ENCODE results near the gene SIPA1L3. TPM values are rescaled to one million over a fixed set of nuclear protein-coding genes. Genes with fewer than 3 reads are reported as not detected.

SIPA1L3 gene
- total and polyA plus RNA-seq, 8 donors = 19.7 to 44.8 (median 25.8) TPM

DNA sequence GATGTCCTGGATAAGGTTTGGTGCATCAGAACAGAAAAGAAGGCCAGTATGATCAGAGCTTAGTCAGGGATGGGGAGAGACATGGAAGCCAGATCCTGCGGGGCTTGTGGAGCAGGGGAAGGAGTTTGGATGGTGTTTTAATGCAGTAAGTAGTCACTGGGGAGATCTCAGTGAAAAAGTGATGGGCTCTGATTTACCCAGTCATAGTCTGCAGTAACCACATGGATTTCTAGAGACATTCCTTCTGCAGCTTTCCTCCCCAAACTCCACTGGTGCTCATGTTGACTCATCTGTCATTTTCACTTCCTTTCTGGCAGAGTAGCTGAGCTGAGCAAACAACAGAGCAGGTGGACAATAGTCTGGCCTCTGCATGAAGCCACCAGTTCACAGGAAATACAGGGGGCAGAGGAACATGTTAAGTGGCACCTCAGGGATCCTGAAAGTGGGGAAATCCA is 172.9 kb downstream of the SIPA1L3 start:
- H3K27ac ChIP-seq = peak overlapping the region in 1 of 4 donors; percentile 50
- 43 to 53% methylated on average over 1 of the region's 1 CpG for WGBS, 2 donors
- no peaks in the 10 kb centered on the region for H3K9me3 ChIP-seq
- ATAC-seq = peak; percentile 86 to 95 (median 90)
- peaks cover 0 to 8% (median 0%) of the 10 kb centered on the region in 3 donors for H3K4me1 ChIP-seq
- intact Hi-C loops (cut with DNase I) = no loop called here
- no peak for FAIRE-seq
- peak in 4 of 6 donors; percentile 2 to 43 (median 32) for DNase-seq
- H3K36me3 ChIP-seq = peaks cover 0 to 10% (median 8%) of the 10 kb centered on the region in 3 donors
- no peak overlapping the region for H3K4me3 ChIP-seq
- TF ChIP-seq, protein P1, sequence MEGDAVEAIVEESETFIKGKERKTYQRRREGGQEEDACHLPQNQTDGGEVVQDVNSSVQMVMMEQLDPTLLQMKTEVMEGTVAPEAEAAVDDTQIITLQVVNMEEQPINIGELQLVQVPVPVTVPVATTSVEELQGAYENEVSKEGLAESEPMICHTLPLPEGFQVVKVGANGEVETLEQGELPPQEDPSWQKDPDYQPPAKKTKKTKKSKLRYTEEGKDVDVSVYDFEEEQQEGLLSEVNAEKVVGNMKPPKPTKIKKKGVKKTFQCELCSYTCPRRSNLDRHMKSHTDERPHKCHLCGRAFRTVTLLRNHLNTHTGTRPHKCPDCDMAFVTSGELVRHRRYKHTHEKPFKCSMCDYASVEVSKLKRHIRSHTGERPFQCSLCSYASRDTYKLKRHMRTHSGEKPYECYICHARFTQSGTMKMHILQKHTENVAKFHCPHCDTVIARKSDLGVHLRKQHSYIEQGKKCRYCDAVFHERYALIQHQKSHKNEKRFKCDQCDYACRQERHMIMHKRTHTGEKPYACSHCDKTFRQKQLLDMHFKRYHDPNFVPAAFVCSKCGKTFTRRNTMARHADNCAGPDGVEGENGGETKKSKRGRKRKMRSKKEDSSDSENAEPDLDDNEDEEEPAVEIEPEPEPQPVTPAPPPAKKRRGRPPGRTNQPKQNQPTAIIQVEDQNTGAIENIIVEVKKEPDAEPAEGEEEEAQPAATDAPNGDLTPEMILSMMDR (IDR thresholded peaks at IDR 0.05) = no peak
- no peaks in the 10 kb centered on the region for H3K27me3 ChIP-seq

DNA sequence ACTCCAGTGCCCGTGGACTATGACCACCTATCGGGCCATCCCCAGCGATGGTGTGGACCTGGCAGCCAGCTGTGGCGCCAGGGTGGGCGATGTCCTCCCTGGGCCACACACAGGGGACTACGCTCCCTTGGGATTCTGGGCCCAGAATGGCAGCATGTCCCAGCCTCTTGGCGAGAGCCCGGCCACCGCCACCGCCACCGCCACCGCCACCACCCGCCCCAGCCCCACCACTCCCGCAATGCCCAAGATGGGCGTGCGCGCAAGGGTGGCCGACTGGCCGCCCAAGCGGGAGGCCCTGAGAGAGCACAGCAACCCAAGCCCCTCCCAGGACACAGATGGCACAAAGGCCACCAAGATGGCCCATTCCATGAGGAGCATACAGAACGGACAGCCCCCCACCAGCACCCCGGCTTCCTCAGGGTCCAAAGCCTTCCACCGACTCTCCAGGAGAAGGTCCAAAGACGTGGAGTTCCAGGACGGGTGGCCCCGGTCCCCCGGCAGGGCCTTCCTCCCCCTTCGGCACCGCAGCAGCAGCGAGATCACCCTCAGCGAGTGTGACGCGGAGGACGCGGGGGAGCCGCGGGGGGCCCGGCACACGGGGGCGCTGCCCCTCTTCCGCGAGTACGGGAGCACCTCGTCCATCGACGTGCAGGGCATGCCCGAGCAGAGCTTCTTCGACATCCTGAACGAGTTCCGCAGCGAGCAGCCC is 174.7 kb downstream of the SIPA1L3 start:
- DNase-seq (peak in 2 of 6 donors; percentile 44 to 58), FAIRE-seq (no peak), ATAC-seq (no peak)
- TF ChIP-seq, protein P1 (IDR thresholded peaks at IDR 0.05) = no peak
- H3K27ac ChIP-seq = no peak overlapping the region
- WGBS, 2 donors = 97 to 98% methylated on average over 45 to 51 of the region's 51 CpGs
- no peaks in the 10 kb centered on the region for H3K9me3 ChIP-seq
- H3K27me3 ChIP-seq = no peaks in the 10 kb centered on the region
- peaks cover 0 to 8% (median 0%) of the 10 kb centered on the region in 3 donors for H3K4me1 ChIP-seq
- peaks cover 0 to 10% (median 8%) of the 10 kb centered on the region in 3 donors for H3K36me3 ChIP-seq
- intact Hi-C loops (cut with DNase I) = no loop called here
- H3K4me3 ChIP-seq = no peak overlapping the region

DNA sequence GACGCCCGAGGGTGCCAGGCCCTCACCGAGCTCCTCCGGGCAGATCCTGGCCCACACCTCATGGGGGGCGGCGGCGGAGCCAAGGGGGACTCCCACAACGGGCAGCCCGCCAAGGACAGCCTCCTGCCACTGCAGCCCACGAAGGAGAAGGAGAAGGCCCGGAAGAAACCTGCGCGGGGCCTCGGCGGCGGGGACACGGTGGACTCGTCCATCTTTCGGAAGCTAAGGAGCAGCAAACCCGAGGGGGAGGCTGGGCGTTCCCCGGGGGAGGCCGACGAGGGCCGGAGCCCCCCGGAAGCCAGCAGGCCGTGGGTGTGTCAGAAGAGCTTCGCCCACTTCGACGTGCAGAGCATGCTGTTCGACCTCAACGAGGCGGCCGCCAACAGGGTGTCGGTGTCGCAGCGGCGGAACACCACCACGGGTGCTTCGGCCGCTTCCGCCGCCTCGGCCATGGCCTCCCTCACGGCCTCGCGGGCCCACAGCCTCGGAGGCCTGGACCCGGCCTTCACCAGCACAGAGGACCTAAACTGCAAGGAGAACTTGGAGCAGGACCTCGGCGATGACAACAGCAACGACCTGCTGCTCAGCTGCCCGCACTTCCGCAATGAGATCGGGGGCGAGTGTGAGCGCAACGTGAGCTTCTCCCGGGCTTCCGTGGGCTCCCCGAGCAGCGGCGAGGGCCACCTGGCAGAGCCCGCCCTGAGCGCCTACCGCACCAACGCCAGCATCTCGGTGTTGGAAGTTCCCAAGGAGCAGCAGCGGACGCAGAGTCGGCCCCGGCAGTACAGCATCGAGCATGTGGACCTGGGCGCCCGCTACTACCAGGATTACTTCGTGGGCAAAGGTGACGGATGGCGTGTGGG is 175.5 kb downstream of the SIPA1L3 start:
- FAIRE-seq = no peak
- Histone ChIP-seq H3K36me3 (peaks cover 0 to 10% (median 8%) of the 10 kb centered on the region in 3 donors), H3K4me1 (peaks cover 0 to 8% (median 0%) of the 10 kb centered on the region in 3 donors), H3K4me3 (no peak overlapping the region), H3K27me3 (no peaks in the 10 kb centered on the region), H3K9me3 (no peaks in the 10 kb centered on the region), H3K27ac (no peak overlapping the region)
- TF ChIP-seq, protein P1 (IDR thresholded peaks at IDR 0.05) = no peak
- no peak for ATAC-seq
- WGBS, 2 donors = 95 to 97% methylated on average over 77 to 78 of the region's 78 CpGs
- intact Hi-C loops (cut with DNase I) = no loop called here
- peak in 2 of 6 donors; percentile 44 to 72 for DNase-seq

DNA sequence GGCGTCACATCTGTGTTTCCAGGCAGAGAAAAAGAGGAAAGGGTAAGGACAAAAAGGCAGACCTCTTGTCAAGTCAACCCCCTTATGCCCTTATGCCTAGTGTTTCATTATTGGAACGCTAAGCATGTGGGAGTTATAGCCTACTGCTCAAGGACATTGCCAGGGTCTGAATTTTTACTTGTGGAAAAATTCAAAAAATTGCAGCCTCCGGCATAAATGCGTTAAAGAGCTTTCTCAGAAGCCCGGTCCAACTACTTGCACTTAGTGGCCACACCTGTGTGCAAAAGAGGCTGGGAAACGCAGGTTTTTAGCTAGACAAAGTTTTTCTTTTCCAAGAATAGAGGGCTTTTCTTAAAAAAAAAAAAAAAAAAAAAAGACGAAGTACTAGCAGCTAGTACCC is 177.2 kb downstream of the SIPA1L3 start:
- H3K27me3 ChIP-seq = no peaks in the 10 kb centered on the region
- no peaks in the 10 kb centered on the region for H3K9me3 ChIP-seq
- ATAC-seq (no peak), FAIRE-seq (no peak), DNase-seq (no peak)
- 95 to 96% methylated on average over 7 of the region's 7 CpGs for WGBS, 2 donors
- peaks cover 0 to 8% (median 0%) of the 10 kb centered on the region in 3 donors for H3K4me1 ChIP-seq
- no peak overlapping the region for H3K27ac ChIP-seq
- intact Hi-C loops (cut with DNase I) = no loop called here
- peaks cover 0 to 11% (median 8%) of the 10 kb centered on the region in 3 donors for H3K36me3 ChIP-seq
- no peak overlapping the region for H3K4me3 ChIP-seq
- TF ChIP-seq, protein P1 (IDR thresholded peaks at IDR 0.05) = no peak

Measured in pancreas (tissue), 10 donors.